GM18870 (cell line): ENCODE results near the gene OR11H1.
"Not testable (repeated sequence)": the region's sequence is repeated elsewhere in the genome, so short reads cannot be mapped to it uniquely, and the experiment has no call there.

Experiments used
- ATAC-seq: cut with Tn5 transposase; IDR thresholded peaks from one replicate; pipeline ENCODE4 v1.9.1; 2021; ENCODE audit warnings: moderate library complexity; ENCODE audit not compliant: unreplicated experiment

The OR11H1 gene

GRCh38 chr22:15527892-15528291 is at the start of gene OR11H1:
Gene OR11H1, plus strand, starts transcription at chr22:15528192. Its CDS starts 0 bp downstream, at chr22:15528192.
- ATAC-seq, result not testable (repeated sequence)

DNA sequence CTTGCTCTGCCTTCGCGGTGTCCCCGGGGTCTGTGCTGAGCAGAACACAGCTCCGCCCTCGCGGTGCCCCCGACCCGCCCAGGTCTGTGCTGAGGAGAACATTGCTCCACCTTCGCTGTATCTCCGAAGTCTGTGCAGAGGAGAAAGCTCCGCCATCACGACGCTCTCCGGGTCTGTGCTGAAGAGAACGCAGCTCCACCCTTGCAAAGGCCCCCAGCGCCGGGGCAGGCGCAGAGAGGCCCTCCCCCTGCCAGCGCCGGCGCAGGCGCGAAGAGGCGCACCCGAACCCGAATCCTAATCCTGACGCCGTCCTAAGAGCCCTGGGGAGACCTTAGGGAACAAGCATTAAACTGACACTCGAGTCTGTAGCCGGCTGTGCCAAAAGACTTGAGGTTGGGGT is 18.0 kb upstream of the OR11H1 start:
- not testable (repeated sequence) for ATAC-seq

DNA sequence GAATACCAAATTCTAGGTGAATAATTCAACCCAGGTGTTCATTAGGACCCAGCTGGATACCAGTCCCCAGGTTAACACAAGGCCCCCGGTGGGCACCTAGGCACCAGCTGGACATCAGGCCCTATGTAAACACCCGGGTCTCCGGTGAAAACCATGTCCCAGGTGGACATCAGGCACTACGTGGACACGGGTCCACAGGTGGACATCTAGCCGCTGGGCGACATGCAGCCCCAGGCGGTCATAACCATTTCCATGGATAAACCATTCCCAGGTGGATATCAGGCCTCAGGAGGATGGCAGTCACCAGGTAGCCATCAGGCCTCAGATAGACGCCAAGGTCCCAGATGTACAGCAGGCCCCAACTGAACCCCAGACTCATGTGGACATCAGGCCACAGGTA is 12.1 kb upstream of the OR11H1 start:
- ATAC-seq, result not testable (repeated sequence)

- not testable (repeated sequence) for ATAC-seq
These were observed 25.8 kb downstream of the OR11H1 start for GRCh38 chr22:15553767-15554166.

DNA sequence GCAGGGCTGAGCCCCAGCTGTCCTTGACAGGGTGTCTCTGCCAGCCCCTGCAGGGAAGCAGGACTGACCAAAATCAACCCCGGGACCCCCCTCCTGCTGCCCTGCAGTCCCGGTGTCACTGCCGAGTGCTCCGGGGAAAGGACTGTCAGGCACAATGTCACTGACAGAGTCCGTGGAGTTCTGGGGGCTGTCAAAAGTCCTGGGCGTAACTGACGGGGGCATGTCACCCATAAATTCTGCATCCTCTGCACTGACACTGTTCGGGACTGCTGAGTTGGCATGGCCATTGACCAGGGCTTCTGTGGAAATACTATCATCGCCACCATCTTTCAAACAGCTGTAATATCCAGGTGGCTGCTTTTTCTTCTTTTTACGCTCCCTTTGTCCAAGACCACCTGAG is 35.5 kb downstream of the OR11H1 start:
- not testable (repeated sequence) for ATAC-seq

- not testable (repeated sequence) for ATAC-seq
These were observed 37.1 kb downstream of the OR11H1 start for GRCh38 chr22:15565063-15565462.
